ENCODE data around the gene C3AR1. TPM values are rescaled to one million over a fixed set of nuclear protein-coding genes. Genes with fewer than 3 reads are reported as not detected.
A peak's percentile ranks its signal among the peaks of the same experiment; 100 is the strongest.

Gene C3AR1
- polyA plus RNA-seq, 2 of the 4 experiments (the other 2 are of a cell fraction), result not detected

- TF ChIP-seq MAFK (IDR thresholded peaks at IDR 0.05; ENCODE audit: partially characterized antibody), result peak; percentile 97
- no peak for TF ChIP-seq JUN (IDR thresholded peaks at IDR 0.05)
- no peak for TF ChIP-seq CHD4 (IDR thresholded peaks at IDR 0.05; ENCODE audit: borderline replicate concordance)
- no peak for TF ChIP-seq FOXS1 (CRISPR knock-in tag; IDR thresholded peaks at IDR 0.05)
- TF ChIP-seq ATOH8 (CRISPR knock-in tag; IDR thresholded peaks at IDR 0.05; ENCODE audit: low read depth), result no peak
- TF ChIP-seq EP300 (IDR thresholded peaks at IDR 0.05), result no peak
- no peak for TF ChIP-seq GATA3 (IDR thresholded peaks at IDR 0.05; ENCODE audit: borderline replicate concordance)
- Histone ChIP-seq H3K27ac (no peak overlapping the region), H3K4me3 (no peak overlapping the region), H3K4me2 (no peak overlapping the region), H3K4me1 (no peaks in the 10 kb centered on the region), H3K9me3 (no peaks in the 10 kb centered on the region)
- no peak for ATAC-seq
- ChIA-PET POLR2A (no interaction called here), CTCF (interaction anchor here (0.7 to 1.3 kb wide), 5 partner anchors 8 to 439 kb away, joined by 3 read pairs; no protein-coding TSS in a partner anchor)
- DNase-seq (ENCODE audit: low read depth in 1 of 2, low spot score in 1 of 2), result no peak
- FAIRE-seq, result no peak
Observed at GRCh38 chr12:8064131-8064530, 2.0 kb downstream of the C3AR1 start.

GRCh38 chr12:8058506-8058905 lies 7.7 kb downstream of the C3AR1 start:
- Histone ChIP-seq H3K27ac (no peak overlapping the region), H3K4me3 (no peak overlapping the region), H3K4me1 (no peaks in the 10 kb centered on the region), H3K9me3 (no peaks in the 10 kb centered on the region), H3K4me2 (no peak overlapping the region)
- FAIRE-seq (no peak), DNase-seq (ENCODE audit: low read depth in 1 of 2, low spot score in 1 of 2) (no peak), ATAC-seq (no peak)
- TF ChIP-seq NR3C1 (IDR thresholded peaks at IDR 0.05) (no peak), EHMT2 (IDR thresholded peaks at IDR 0.05; ENCODE audit: low read depth) (no peak), CTCF (IDR thresholded peaks at IDR 0.05) (no peak), HOXB5 (CRISPR knock-in tag; IDR thresholded peaks at IDR 0.05) (no peak), PHF8 (IDR thresholded peaks at IDR 0.05; ENCODE audit: borderline replicate concordance, low read depth) (no peak), HEYL (CRISPR knock-in tag; IDR thresholded peaks at IDR 0.05) (no peak), CHD2 (IDR thresholded peaks at IDR 0.05; ENCODE audit: low read length, partially characterized antibody) (no peak), KDM1A (IDR thresholded peaks at IDR 0.05; ENCODE audit: low read depth) (no peak), POLR2AphosphoS2 (conservative IDR thresholded peaks at IDR 0.05; ENCODE audit: low read length) (no peak), CHD4 (IDR thresholded peaks at IDR 0.05; ENCODE audit: borderline replicate concordance) (no peak), RNF2 (IDR thresholded peaks at IDR 0.05; ENCODE audit: borderline replicate concordance, low read depth) (no peak), POLR2A (IDR thresholded peaks at IDR 0.05; ENCODE audit: low read length) (no peak)
- CTCF ChIA-PET, result interaction anchor here (1.1 to 6.0 kb wide), 2 partner anchors 10 to 13 kb away, joined by 3 to 37 read pairs; no protein-coding TSS in a partner anchor
- POLR2A ChIA-PET, result no interaction called here
- 82% methylated on average over 6 of the region's 6 CpGs for WGBS (ENCODE audit: missing lambda C conversion rate)

GRCh38 chr12:8057839-8058238 lies 8.3 kb downstream of the C3AR1 start:
- FAIRE-seq, result no peak
- no peak overlapping the region for H3K27ac ChIP-seq
- TF ChIP-seq JUNB (IDR thresholded peaks at IDR 0.05), result no peak
- TF ChIP-seq CHD4 (IDR thresholded peaks at IDR 0.05; ENCODE audit: borderline replicate concordance), result no peak
- TF ChIP-seq CEBPB (IDR thresholded peaks at IDR 0.05), result 0 out of 4 replicates have a peak, but pooled peaks of 1 of the 2 experiments have one; percentile 22
- ATAC-seq, result peak in 1 of 2 experiments; percentile 71; a peak in 2 of 6 replicates
- ChIA-PET POLR2A (no interaction called here), CTCF (interaction anchor here (6.0 kb wide), 1 partner anchor 12 kb away, joined by 37 read pairs; no protein-coding TSS in a partner anchor)
- no peaks in the 10 kb centered on the region for H3K4me1 ChIP-seq
- H3K9me3 ChIP-seq, result no peaks in the 10 kb centered on the region
- DNase-seq (ENCODE audit: low read depth in 1 of 2, low spot score in 1 of 2), result no peak
- 41% methylated on average over 4 of the region's 4 CpGs for WGBS (ENCODE audit: missing lambda C conversion rate)
- H3K4me2 ChIP-seq, result no peak overlapping the region
- no peak overlapping the region for H3K4me3 ChIP-seq

GRCh38 chr12:8057306-8057705 lies 8.9 kb downstream of the C3AR1 start:
- FAIRE-seq, result no peak
- CTCF ChIA-PET, result interaction anchor here (1.2 to 6.0 kb wide), 2 partner anchors 12 to 51 kb away, joined by 3 to 37 read pairs; no protein-coding TSS in a partner anchor

More at GRCh38 chr12:8057306-8057705, 8.9 kb downstream of the C3AR1 start:
- POLR2A ChIA-PET, result no interaction called here
- WGBS (ENCODE audit: missing lambda C conversion rate), result 52% methylated on average over 2 of the region's 2 CpGs
- TF ChIP-seq PHF8 (IDR thresholded peaks at IDR 0.05; ENCODE audit: borderline replicate concordance, low read depth) (no peak), SMC3 (IDR thresholded peaks at IDR 0.05) (no peak)
- Histone ChIP-seq H3K4me3 (no peak overlapping the region), H3K4me2 (no peak overlapping the region), H3K27ac (no peak overlapping the region), H3K4me1 (no peaks in the 10 kb centered on the region), H3K9me3 (no peaks in the 10 kb centered on the region)
- ATAC-seq (no peak), DNase-seq (ENCODE audit: low read depth in 1 of 2, low spot score in 1 of 2) (no peak)
